ENCODE results near the gene RTP3.

GRCh38 chr3:46509661-46510187 is 11.9 kb downstream of the RTP3 start:
- TF ChIP-seq CTCF (IDR thresholded peaks at IDR 0.05) (no peak), POLR2AphosphoS5 (IDR thresholded peaks at IDR 0.05) (no peak), EP300 (IDR thresholded peaks at IDR 0.05) (no peak), POLR2A (IDR thresholded peaks at IDR 0.05) (no peak)

Measured in gastroesophageal sphincter (tissue), 3 donors.